Endodermal cell (in vitro differentiated cells): ENCODE data around the gene RTCB. TPM values are rescaled to one million over a fixed set of nuclear protein-coding genes. Genes with fewer than 3 reads are reported as not detected.
"Not testable (repeated sequence)": the region's sequence is repeated elsewhere in the genome, so short reads cannot be mapped to it uniquely, and the experiment has no call there.

ENCODE experiments used
- DNase-seq: peaks from one replicate; pipeline ENCODE4 v3.0.0-alpha.2; 2017
- H3K27ac ChIP-seq: 2 replicates; pipeline ENCODE4 v1.5.1; 2013; ENCODE audit warnings: mild to moderate bottlenecking, low read depth, low read length, moderate library complexity
- H3K27me3 ChIP-seq: 2 replicates; pipeline ENCODE4 v1.6.1; 2013; ENCODE audit warnings: mild to moderate bottlenecking, low read length, moderate library complexity; ENCODE audit not compliant: insufficient read depth, control insufficient read depth, poor library complexity, severe bottlenecking
- H3K36me3 ChIP-seq: 2 replicates; pipeline ENCODE4 v1.7.0; 2013; ENCODE audit warnings: mild to moderate bottlenecking, low read length, moderate library complexity; ENCODE audit not compliant: control insufficient read depth, insufficient read depth
- H3K4me1 ChIP-seq: one replicate; pipeline ENCODE4 v1.7.0; 2013; ENCODE audit warnings: low read length; ENCODE audit not compliant: control insufficient read depth, insufficient read depth
- H3K4me3 ChIP-seq: 2 replicates; pipeline ENCODE4 v1.5.1; 2013; ENCODE audit warnings: mild to moderate bottlenecking, low read length, moderate library complexity
- H3K9ac ChIP-seq: 2 replicates; pipeline ENCODE4 v1.6.1; 2013; ENCODE audit warnings: mild to moderate bottlenecking, low read length, moderate library complexity; ENCODE audit not compliant: poor library complexity, severe bottlenecking; ENCODE audit errors: extremely low read depth
- H3K9me3 ChIP-seq: 2 replicates; pipeline ENCODE4 v1.6.1; 2013; ENCODE audit warnings: mild to moderate bottlenecking, low read length, moderate library complexity; ENCODE audit not compliant: control insufficient read depth
- H3K27ac Mint-ChIP-seq: 2 replicates; pipeline ENCODE4 v1.8.0; 2020; ENCODE audit warnings: mixed read lengths
- H3K27me3 Mint-ChIP-seq: 2 replicates; pipeline ENCODE4 v1.8.0; 2021; ENCODE audit warnings: mild to moderate bottlenecking, mixed read lengths; ENCODE audit not compliant: insufficient read depth
- H3K36me3 Mint-ChIP-seq: 2 replicates; pipeline ENCODE4 v1.8.0; 2020; ENCODE audit warnings: low read depth, mixed read lengths
- H3K4me1 Mint-ChIP-seq: 2 replicates; pipeline ENCODE4 v1.8.0; 2020; ENCODE audit warnings: mixed read lengths
- H3K4me3 Mint-ChIP-seq: 2 replicates; pipeline ENCODE4 v1.8.0; 2020; ENCODE audit warnings: mild to moderate bottlenecking, moderate library complexity, mixed read lengths
- H3K9me3 Mint-ChIP-seq: 2 replicates; pipeline ENCODE4 v1.8.0; 2020; ENCODE audit warnings: mild to moderate bottlenecking, mixed read lengths
- WGBS, 2 experiments: methylation state at CpG; one replicate each; pipeline versions ENCODE4 v1.1.5 to v1.1.7; 2013; ENCODE audit warnings: missing lambda C conversion rate in 2 of 2, mixed read lengths in 1 of 2; ENCODE audit not compliant: insufficient coverage in 1 of 2, insufficient read length in 1 of 2; 5-methylcytosine and 5-hydroxymethylcytosine counted together
- total RNA-seq, 2 donors: library from RNA; stranded (reverse); fragmentation: NEBNext Ultra II Directional in 1 of 2; extraction: Animal tissue kit (Norgen Biotek cat#: 25700) in 1 of 2; gene quantifications; 2 replicates in 1 of 2; 3 replicates in 1 of 2; pipeline ENCODE4 v1.2.1, GENCODE V29; 2021
- TF ChIP-seq, protein P1 (sequence below): fragments of 200-600 bp; sonication (generic); conservative IDR thresholded peaks from 2 replicates; pipeline ENCODE4 v1.5.0; 2021; ENCODE audit warnings: antibody characterized with exemption, mild to moderate bottlenecking

RTCB gene
- total RNA-seq, 2 donors from 2014 or later: 113 to 126 TPM

- Mint-ChIP-seq H3K36me3 (no peaks in the 10 kb centered on the region), H3K4me3 (no peak overlapping the region), H3K4me1 (no peaks in the 10 kb centered on the region), H3K9me3 (no peaks in the 10 kb centered on the region), H3K27ac (no peak overlapping the region), H3K27me3 (peaks cover 3% of the 10 kb centered on the region)
- Histone ChIP-seq H3K27me3 (no peaks in the 10 kb centered on the region), H3K27ac (no peak overlapping the region), H3K9ac (no peak overlapping the region), H3K4me1 (no peaks in the 10 kb centered on the region), H3K36me3 (no peaks in the 10 kb centered on the region), H3K4me3 (no peak overlapping the region), H3K9me3 (no peaks in the 10 kb centered on the region)
- TF ChIP-seq, protein P1, sequence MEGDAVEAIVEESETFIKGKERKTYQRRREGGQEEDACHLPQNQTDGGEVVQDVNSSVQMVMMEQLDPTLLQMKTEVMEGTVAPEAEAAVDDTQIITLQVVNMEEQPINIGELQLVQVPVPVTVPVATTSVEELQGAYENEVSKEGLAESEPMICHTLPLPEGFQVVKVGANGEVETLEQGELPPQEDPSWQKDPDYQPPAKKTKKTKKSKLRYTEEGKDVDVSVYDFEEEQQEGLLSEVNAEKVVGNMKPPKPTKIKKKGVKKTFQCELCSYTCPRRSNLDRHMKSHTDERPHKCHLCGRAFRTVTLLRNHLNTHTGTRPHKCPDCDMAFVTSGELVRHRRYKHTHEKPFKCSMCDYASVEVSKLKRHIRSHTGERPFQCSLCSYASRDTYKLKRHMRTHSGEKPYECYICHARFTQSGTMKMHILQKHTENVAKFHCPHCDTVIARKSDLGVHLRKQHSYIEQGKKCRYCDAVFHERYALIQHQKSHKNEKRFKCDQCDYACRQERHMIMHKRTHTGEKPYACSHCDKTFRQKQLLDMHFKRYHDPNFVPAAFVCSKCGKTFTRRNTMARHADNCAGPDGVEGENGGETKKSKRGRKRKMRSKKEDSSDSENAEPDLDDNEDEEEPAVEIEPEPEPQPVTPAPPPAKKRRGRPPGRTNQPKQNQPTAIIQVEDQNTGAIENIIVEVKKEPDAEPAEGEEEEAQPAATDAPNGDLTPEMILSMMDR: no peak
- DNase-seq: no peak
- 90 to 91% methylated on average over 3 to 4 of the region's 5 CpGs for WGBS, 2 experiments
Measured at GRCh38 chr22:32364210-32364609, 47.8 kb downstream of the RTCB start.

DNA sequence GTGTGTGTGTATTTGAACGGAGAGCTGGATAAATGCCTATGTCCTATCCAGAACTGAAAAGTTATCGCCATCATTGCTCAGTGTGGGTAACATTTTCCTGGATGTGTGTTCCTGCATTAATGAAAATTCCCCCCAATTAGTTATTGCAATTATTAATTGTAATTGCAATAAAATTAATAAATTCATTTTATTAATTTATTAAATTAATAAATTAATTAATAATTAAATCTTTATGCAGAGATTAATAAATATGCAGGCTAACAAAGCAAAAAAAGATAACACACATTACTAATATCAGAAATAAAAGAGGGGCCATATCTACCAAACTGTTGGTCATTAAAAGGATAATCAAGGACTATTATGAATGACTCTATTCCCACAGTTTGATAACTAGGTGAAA is 50.8 kb downstream of the RTCB start:
- no peaks in the 10 kb centered on the region for H3K36me3 ChIP-seq
- peaks cover 7% of the 10 kb centered on the region for H3K4me1 Mint-ChIP-seq
- peaks cover 1% of the 10 kb centered on the region for H3K27me3 Mint-ChIP-seq
- H3K9ac ChIP-seq: no peak overlapping the region
- no peaks in the 10 kb centered on the region for H3K4me1 ChIP-seq
- no peaks in the 10 kb centered on the region for H3K27me3 ChIP-seq
- WGBS, 2 experiments: 100% methylated on average over 1 of the region's 2 CpGs; no CpG with 5 or more reads in 1 of the 2 experiments
- DNase-seq: no peak
- H3K4me3 Mint-ChIP-seq: no peak overlapping the region
- TF ChIP-seq, protein P1: no peak
- H3K27ac ChIP-seq: no peak overlapping the region
- no peak overlapping the region for H3K27ac Mint-ChIP-seq
- no peaks in the 10 kb centered on the region for H3K9me3 ChIP-seq
- H3K36me3 Mint-ChIP-seq: no peaks in the 10 kb centered on the region
- no peaks in the 10 kb centered on the region for H3K9me3 Mint-ChIP-seq
- no peak overlapping the region for H3K4me3 ChIP-seq

DNA sequence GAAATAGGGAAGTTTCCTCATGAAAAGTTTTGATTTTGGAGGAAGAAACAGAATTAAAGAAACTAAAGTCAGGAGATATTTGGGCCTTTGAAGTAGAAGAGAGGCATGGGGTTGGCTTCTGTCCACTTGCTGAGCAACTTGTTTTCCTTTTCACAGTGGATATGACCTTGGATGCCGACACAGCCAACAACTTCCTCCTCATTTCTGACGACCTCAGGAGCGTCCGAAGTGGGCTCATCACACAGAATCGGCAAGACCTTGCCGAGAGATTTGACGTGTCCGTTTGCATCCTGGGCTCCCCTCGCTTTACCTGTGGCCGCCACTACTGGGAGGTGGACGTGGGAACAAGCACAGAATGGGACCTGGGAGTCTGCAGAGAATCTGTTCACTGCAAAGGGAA is 52.0 kb downstream of the RTCB start:
- not testable (repeated sequence) for H3K4me1 Mint-ChIP-seq, H3K4me1 ChIP-seq, H3K27ac Mint-ChIP-seq, H3K9ac ChIP-seq, H3K9me3 Mint-ChIP-seq, H3K4me3 ChIP-seq, H3K36me3 Mint-ChIP-seq, H3K27me3 ChIP-seq, H3K36me3 ChIP-seq, H3K9me3 ChIP-seq, H3K27ac ChIP-seq, DNase-seq, H3K27me3 Mint-ChIP-seq, H3K4me3 Mint-ChIP-seq
- WGBS, 2 experiments: 87 to 94% methylated on average over 3 to 11 of the region's 11 CpGs

DNA sequence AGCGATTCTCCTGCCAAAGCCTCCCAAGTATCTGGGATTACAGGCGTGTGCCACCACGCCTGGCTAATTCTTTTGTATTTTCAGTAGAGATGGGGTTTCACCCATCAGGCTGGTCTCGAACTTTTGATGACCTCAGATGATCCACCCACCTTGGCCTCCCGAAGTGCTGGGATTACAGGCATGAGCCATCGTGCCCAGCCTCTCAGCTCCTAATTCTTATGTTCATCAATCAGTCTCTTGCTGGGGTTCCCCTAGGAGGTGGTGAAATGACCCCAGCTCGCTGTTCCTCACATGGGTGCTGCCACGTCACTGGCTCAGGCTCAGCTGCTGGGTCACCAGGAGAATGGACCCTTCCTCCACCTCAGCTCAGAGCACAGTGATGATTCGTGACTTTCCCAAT is 54.5 kb downstream of the RTCB start, which contains the start of gene RFPL3:
RFPL3 (plus strand) TSS at position 301 of the 400 bp plus-strand sequence. CDS start 205 bp downstream, outside the sequence.
- H3K4me3 Mint-ChIP-seq, H3K9ac ChIP-seq, DNase-seq, H3K4me1 ChIP-seq, H3K27me3 Mint-ChIP-seq, H3K27ac ChIP-seq, H3K9me3 ChIP-seq, H3K27me3 ChIP-seq, H3K4me1 Mint-ChIP-seq, H3K36me3 ChIP-seq, H3K4me3 ChIP-seq, H3K36me3 Mint-ChIP-seq, H3K9me3 Mint-ChIP-seq: not testable (repeated sequence)
- peak within 1 kb of the TSS; percentile 24 for H3K27ac Mint-ChIP-seq
- WGBS, 2 experiments: 74 to 78% methylated on average over 5 to 9 of the region's 9 CpGs
